ENCODE results near the gene RPS6KA5.
"Not testable (repeated sequence)": the region's sequence is repeated elsewhere in the genome, so short reads cannot be mapped to it uniquely, and the experiment has no call there.

DNA sequence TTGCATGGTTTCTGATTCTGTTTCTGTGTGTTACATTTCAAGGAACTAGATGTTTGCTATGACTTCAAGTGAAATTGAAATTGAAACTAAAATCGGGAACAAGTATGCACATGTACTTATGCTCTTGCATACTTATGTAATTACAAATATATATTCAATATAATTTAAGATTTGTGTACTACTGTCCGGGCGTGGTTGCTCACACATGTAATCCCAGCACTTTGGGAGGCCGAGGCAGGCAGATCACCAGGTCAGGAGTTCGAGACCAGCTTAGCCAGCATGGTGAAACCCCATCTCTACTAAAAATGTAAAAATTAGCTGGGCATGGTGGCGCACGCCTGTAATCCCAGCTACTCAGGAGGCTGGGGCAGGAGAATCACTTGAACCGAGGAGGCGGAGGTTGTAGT lies 37.8 kb downstream of the RPS6KA5 start:
- TF ChIP-seq CTCF, POLR2A (IDR thresholded peaks at IDR 0.05): not testable (repeated sequence)
